ENCODE results near the gene HLF. TPM values are rescaled to one million over a fixed set of nuclear protein-coding genes. Genes with fewer than 3 reads are reported as not detected.

The HLF gene
- total and polyA plus RNA-seq, 2 experiments from 2014 or later: 0.09 TPM; not detected in 1

GRCh38 chr17:55266051-55266957, 1.5 kb downstream of the HLF start:
- H3K27ac ChIP-seq: no peak overlapping the region
- H3K79me2 ChIP-seq (ENCODE audit: insufficient read depth): no peaks in the 10 kb centered on the region
- H3F3A ChIP-seq (ENCODE audit: insufficient read depth): peaks cover 12% of the 10 kb centered on the region; the same call in 1 of the 2 replicates
- peaks cover 63% of the 10 kb centered on the region for H3K27me3 ChIP-seq (replicated peaks; ENCODE audit: insufficient read depth)
- H3K9me2 ChIP-seq (ENCODE audit: insufficient read depth): no peaks in the 10 kb centered on the region
- no peak overlapping the region for H3K9ac ChIP-seq
- TF ChIP-seq EZH2phosphoT487 (IDR thresholded peaks at IDR 0.05; ENCODE audit: insufficient read depth, low read depth): peak; percentile 31; the same call in 1 of the 2 replicates
- no peak for TF ChIP-seq EZH2 (IDR thresholded peaks at IDR 0.05; ENCODE audit: insufficient read depth, poor library complexity, severe bottlenecking)
- DNase-seq: peak; percentile 9
- H3K9me3 ChIP-seq (ENCODE audit: low read depth): no peaks in the 10 kb centered on the region
- no peaks in the 10 kb centered on the region for H3K4me1 ChIP-seq (ENCODE audit: insufficient read depth)
- no peaks in the 10 kb centered on the region for H3K36me3 ChIP-seq (ENCODE audit: low read depth)
- WGBS, 2 experiments (ENCODE audit: low coverage in 1 of 2, low lambda C conversion rate in 2 of 2, missing lambda C conversion rate in 2 of 2): 4 to 7% methylated on average over 25 of the region's 25 CpGs
- in situ Hi-C loops (cut with MboI): no loop called here
- no peak overlapping the region for H2AFZ ChIP-seq
- H3K4me2 ChIP-seq (ENCODE audit: unreplicated experiment): no peak overlapping the region
- H3K4me3 ChIP-seq: no peak overlapping the region
- no peaks in the 10 kb centered on the region for H4K20me1 ChIP-seq (ENCODE audit: insufficient read depth)

- Histone ChIP-seq H3K27ac (no peak overlapping the region), H3K4me3 (no peak overlapping the region), H3F3A (ENCODE audit: insufficient read depth) (peaks cover 12% of the 10 kb centered on the region; the same call in 1 of the 2 replicates), H4K20me1 (ENCODE audit: insufficient read depth) (no peaks in the 10 kb centered on the region), H3K9me2 (ENCODE audit: insufficient read depth) (no peaks in the 10 kb centered on the region), H3K9me3 (ENCODE audit: low read depth) (no peaks in the 10 kb centered on the region), H3K9ac (no peak overlapping the region), H3K27me3 (replicated peaks; ENCODE audit: insufficient read depth) (peaks cover 63% of the 10 kb centered on the region), H3K36me3 (ENCODE audit: low read depth) (no peaks in the 10 kb centered on the region), H2AFZ (no peak overlapping the region), H3K79me2 (ENCODE audit: insufficient read depth) (no peaks in the 10 kb centered on the region), H3K4me1 (ENCODE audit: insufficient read depth) (no peaks in the 10 kb centered on the region), H3K4me2 (ENCODE audit: unreplicated experiment) (no peak overlapping the region)
- DNase-seq: peak; percentile 12
- TF ChIP-seq EZH2 (IDR thresholded peaks at IDR 0.05; ENCODE audit: insufficient read depth, poor library complexity, severe bottlenecking): no peak
- in situ Hi-C loops (cut with MboI): no loop called here
- 12% methylated on average over 3 of the region's 3 CpGs for WGBS, 2 experiments (ENCODE audit: low coverage in 1 of 2, low lambda C conversion rate in 2 of 2, missing lambda C conversion rate in 2 of 2)
These were observed 2.4 kb downstream of the HLF start for GRCh38 chr17:55266958-55267688.

- TF ChIP-seq EZH2 (IDR thresholded peaks at IDR 0.05; ENCODE audit: insufficient read depth, poor library complexity, severe bottlenecking) (peak; percentile 5), EZH2phosphoT487 (IDR thresholded peaks at IDR 0.05; ENCODE audit: insufficient read depth, low read depth) (no peak)
- Histone ChIP-seq H3K36me3 (ENCODE audit: low read depth) (no peaks in the 10 kb centered on the region), H3K9me2 (ENCODE audit: insufficient read depth) (no peaks in the 10 kb centered on the region), H2AFZ (no peak overlapping the region), H3K79me2 (ENCODE audit: insufficient read depth) (no peaks in the 10 kb centered on the region), H3K27me3 (replicated peaks; ENCODE audit: insufficient read depth) (peaks cover 54% of the 10 kb centered on the region), H3K4me3 (no peak overlapping the region), H3F3A (ENCODE audit: insufficient read depth) (peaks cover 12% of the 10 kb centered on the region; the same call in 1 of the 2 replicates), H3K4me2 (ENCODE audit: unreplicated experiment) (no peak overlapping the region), H3K27ac (no peak overlapping the region), H4K20me1 (ENCODE audit: insufficient read depth) (no peaks in the 10 kb centered on the region), H3K4me1 (ENCODE audit: insufficient read depth) (no peaks in the 10 kb centered on the region), H3K9ac (no peak overlapping the region), H3K9me3 (ENCODE audit: low read depth) (no peaks in the 10 kb centered on the region)
- no peak for DNase-seq
- WGBS, 2 experiments (ENCODE audit: low coverage in 1 of 2, low lambda C conversion rate in 2 of 2, missing lambda C conversion rate in 2 of 2): 76 to 81% methylated on average over 11 of the region's 11 CpGs
- in situ Hi-C loops (cut with MboI): no loop called here
These were observed 3.3 kb downstream of the HLF start for GRCh38 chr17:55267777-55268648.

Data from GM23248 (cell line).